ENCODE measurements around the gene PLEKHH2.

GRCh38 chr2:43692428-43692994 is 55.5 kb downstream of the PLEKHH2 start:
- TF ChIP-seq POLR2A (IDR thresholded peaks at IDR 0.05): no peak
- no peak for TF ChIP-seq CTCF (IDR thresholded peaks at IDR 0.05)
